HG03558 (cell line): ENCODE data around the gene SRC.

Source experiments
- ATAC-seq: cut with Tn5 transposase; IDR thresholded peaks from one replicate; pipeline ENCODE4 v1.9.1; 2021; ENCODE audit warnings: moderate number of reproducible peaks; ENCODE audit not compliant: unreplicated experiment; ENCODE audit errors: extremely low read depth

SRC gene

GRCh38 chr20:37348792-37349516 is 3.0 kb downstream of the SRC start:
- ATAC-seq: no peak

GRCh38 chr20:37349517-37350491 is 3.9 kb downstream of the SRC start:
- no peak for ATAC-seq

- no peak for ATAC-seq
Observed at GRCh38 chr20:37350649-37351574, 5.0 kb downstream of the SRC start.

- no peak for ATAC-seq
Observed at GRCh38 chr20:37351689-37352607, 6.0 kb downstream of the SRC start.

GRCh38 chr20:37352608-37352980 is 6.7 kb downstream of the SRC start:
- no peak for ATAC-seq

- ATAC-seq: no peak
Observed at GRCh38 chr20:37353285-37353849, 7.4 kb downstream of the SRC start.

GRCh38 chr20:37354210-37355195 is 8.6 kb downstream of the SRC start:
- ATAC-seq: no peak

- ATAC-seq: no peak
Observed at GRCh38 chr20:37355252-37356180, 9.6 kb downstream of the SRC start.

GRCh38 chr20:37356387-37356786 is 10.4 kb downstream of the SRC start:
- ATAC-seq: no peak

- ATAC-seq: no peak
Observed at GRCh38 chr20:37356961-37357371, 11.0 kb downstream of the SRC start.

- no peak for ATAC-seq
Observed at GRCh38 chr20:37357481-37358365, 11.8 kb downstream of the SRC start.

GRCh38 chr20:37358366-37359150 is 12.6 kb downstream of the SRC start:
- no peak for ATAC-seq

- ATAC-seq: no peak
Observed at GRCh38 chr20:37359331-37359730, 13.4 kb downstream of the SRC start.

GRCh38 chr20:37359836-37360235 is 13.9 kb downstream of the SRC start:
- no peak for ATAC-seq
